ENCODE results near the gene PIP5K1C.

GRCh38 chr19:3696660-3696995 is 3.6 kb downstream of the PIP5K1C start:
- TF ChIP-seq CTCF (IDR thresholded peaks at IDR 0.05) (no peak), EZH2 (IDR thresholded peaks at IDR 0.05; ENCODE audit: borderline replicate concordance, insufficient read depth, low read depth, low read length, poor library complexity, severe bottlenecking) (no peak)

Data from B cell (primary cell).